IPS-NIHi7 (cell line): Measurements from ENCODE around the gene YAP1.

Experiments used
- DNase-seq: peaks from one replicate; pipeline ENCODE4 v3.0.0; 2012; ENCODE audit warnings: mixed read lengths; ENCODE audit errors: extremely low spot score

The YAP1 gene

GRCh38 chr11:102279641-102280170 is 169.5 kb downstream of the YAP1 start:
- DNase-seq = no peak

GRCh38 chr11:102280245-102280833 is 170.1 kb downstream of the YAP1 start:
- DNase-seq = no peak
